Measurements from ENCODE around the gene LRP1B.
"Not testable (repeated sequence)": the region's sequence is repeated elsewhere in the genome, so short reads cannot be mapped to it uniquely, and the experiment has no call there.

The LRP1B gene

GRCh38 chr2:141201016-141201565 lies 929.7 kb downstream of the LRP1B start:
- no peak for TF ChIP-seq JUND (IDR thresholded peaks at IDR 0.05; ENCODE audit: low read depth)
- in situ Hi-C loops (cut with HindIII; ENCODE audit: low pct_unique_long_range_greater_than_20kb, low sequenced_read_pairs): no loop called here
- no peak for DNase-seq (ENCODE audit: low read depth in 1 of 2, low spot score in 1 of 2)

- no peak for DNase-seq (ENCODE audit: low read depth in 1 of 2, low spot score in 1 of 2)
- in situ Hi-C loops (cut with HindIII; ENCODE audit: low pct_unique_long_range_greater_than_20kb, low sequenced_read_pairs): no loop called here
- TF ChIP-seq JUND (IDR thresholded peaks at IDR 0.05; ENCODE audit: low read depth): no peak
Observed at GRCh38 chr2:141200191-141200590, 930.6 kb downstream of the LRP1B start.

DNA sequence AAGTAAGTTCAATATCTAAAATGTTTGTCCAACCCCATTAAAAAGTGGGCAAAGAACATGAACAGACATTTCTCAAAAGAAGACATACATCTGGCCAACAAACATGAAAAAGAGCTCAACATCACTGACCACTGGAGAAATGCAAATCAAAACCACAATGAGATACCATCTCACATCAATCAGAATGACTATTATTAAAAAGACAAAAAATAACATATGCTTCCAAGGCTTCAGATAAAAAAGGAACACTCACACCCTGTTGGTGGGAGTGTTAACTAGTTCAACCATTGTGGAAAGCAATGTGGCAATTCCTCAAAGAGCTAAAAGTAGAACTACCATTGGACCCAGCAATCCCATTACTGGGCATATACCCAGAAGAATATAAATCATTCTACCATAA lies 931.1 kb downstream of the LRP1B start:
- no peak for DNase-seq (ENCODE audit: low read depth in 1 of 2, low spot score in 1 of 2)
- TF ChIP-seq JUND (IDR thresholded peaks at IDR 0.05; ENCODE audit: low read depth): no peak
- in situ Hi-C loops (cut with HindIII; ENCODE audit: low pct_unique_long_range_greater_than_20kb, low sequenced_read_pairs): no loop called here

- no peak for DNase-seq (ENCODE audit: low read depth in 1 of 2, low spot score in 1 of 2)
- TF ChIP-seq JUND (IDR thresholded peaks at IDR 0.05; ENCODE audit: low read depth): no peak
- in situ Hi-C loops (cut with HindIII; ENCODE audit: low pct_unique_long_range_greater_than_20kb, low sequenced_read_pairs): no loop called here
Observed at GRCh38 chr2:141195087-141195486, 935.7 kb downstream of the LRP1B start.

- in situ Hi-C loops (cut with HindIII; ENCODE audit: low pct_unique_long_range_greater_than_20kb, low sequenced_read_pairs): no loop called here
- no peak for DNase-seq (ENCODE audit: low read depth in 1 of 2, low spot score in 1 of 2)
- TF ChIP-seq JUND (IDR thresholded peaks at IDR 0.05; ENCODE audit: low read depth): no peak
Observed at GRCh38 chr2:141187075-141187439, 943.8 kb downstream of the LRP1B start.

DNA sequence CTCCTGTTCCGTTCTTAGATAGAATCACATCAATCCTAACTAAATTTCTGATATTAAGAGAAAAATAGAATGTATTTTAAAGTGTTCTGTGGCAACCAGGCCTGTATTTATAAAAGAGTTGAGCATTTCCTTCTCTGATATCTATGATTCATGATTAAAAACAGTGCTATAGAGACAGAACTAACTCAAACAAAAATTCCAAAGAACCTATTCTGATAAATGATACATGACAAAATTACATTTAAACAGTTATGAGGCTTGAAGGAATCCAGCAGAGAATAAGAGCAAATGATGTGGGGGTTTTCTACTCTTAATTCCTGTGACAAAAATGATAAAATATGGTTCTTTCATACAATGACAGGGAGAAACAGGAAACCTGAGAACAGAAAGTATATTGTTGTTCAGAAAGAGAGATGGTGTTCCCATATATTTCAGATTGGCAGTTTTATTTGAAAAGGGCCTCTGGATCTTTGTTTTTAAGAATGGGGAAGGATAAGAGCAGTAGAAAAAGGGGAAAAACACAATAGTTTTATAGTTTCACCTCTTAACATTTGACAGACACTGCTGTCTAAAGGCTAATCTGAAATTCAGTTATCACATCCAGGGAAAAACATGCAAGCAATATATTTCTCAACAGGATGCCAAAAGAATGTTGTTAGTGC lies 944.3 kb downstream of the LRP1B start:
- in situ Hi-C loops (cut with HindIII; ENCODE audit: low pct_unique_long_range_greater_than_20kb, low sequenced_read_pairs): no loop called here
- no peak for DNase-seq (ENCODE audit: low read depth in 1 of 2, low spot score in 1 of 2)
- TF ChIP-seq JUND (IDR thresholded peaks at IDR 0.05; ENCODE audit: low read depth): no peak

DNA sequence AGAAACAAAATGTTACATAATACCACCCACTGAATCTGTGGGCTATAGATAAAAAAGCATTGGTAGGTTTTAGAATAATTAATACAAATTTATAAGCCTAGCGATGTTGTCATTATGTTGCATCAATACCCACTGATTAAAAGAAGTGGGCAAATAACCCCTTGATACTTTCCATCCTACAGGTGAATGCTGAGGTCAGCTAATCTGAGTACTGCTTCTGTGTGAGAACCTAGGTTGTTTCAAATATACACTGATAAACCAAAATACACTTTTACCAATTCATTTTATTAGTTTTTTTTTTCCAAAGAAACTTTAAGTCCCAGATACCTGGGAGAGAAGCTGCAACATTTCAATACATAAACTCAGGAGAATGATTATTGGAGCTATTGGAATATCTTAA lies 948.6 kb downstream of the LRP1B start:
- in situ Hi-C loops (cut with HindIII; ENCODE audit: low pct_unique_long_range_greater_than_20kb, low sequenced_read_pairs): no loop called here

DNA sequence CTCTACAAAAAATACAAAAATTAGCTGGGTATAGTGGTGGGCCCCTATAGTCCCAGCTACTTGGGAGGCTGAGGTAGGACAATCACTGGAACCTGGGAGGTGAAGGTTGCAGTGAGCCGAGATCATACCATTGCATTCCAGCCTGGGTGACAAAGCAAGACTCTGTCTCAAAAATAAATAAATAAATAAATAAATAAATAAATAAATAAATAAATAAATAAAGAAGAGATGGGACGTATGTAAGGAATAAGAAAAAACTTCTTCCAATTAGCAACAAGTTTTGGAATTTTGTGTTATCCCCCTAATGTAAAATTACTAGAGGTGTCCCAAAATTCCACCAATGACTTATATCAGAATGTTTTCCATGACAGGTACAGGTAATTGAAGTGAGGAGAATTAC lies 961.7 kb downstream of the LRP1B start:
- DNase-seq (ENCODE audit: low read depth in 1 of 2, low spot score in 1 of 2); in situ Hi-C loops (cut with HindIII; ENCODE audit: low pct_unique_long_range_greater_than_20kb, low sequenced_read_pairs): not testable (repeated sequence)

More for the DNA sequence above, 948.6 kb downstream of the LRP1B start:
- no peak for DNase-seq (ENCODE audit: low read depth in 1 of 2, low spot score in 1 of 2)
- TF ChIP-seq JUND (IDR thresholded peaks at IDR 0.05; ENCODE audit: low read depth): no peak

DNA sequence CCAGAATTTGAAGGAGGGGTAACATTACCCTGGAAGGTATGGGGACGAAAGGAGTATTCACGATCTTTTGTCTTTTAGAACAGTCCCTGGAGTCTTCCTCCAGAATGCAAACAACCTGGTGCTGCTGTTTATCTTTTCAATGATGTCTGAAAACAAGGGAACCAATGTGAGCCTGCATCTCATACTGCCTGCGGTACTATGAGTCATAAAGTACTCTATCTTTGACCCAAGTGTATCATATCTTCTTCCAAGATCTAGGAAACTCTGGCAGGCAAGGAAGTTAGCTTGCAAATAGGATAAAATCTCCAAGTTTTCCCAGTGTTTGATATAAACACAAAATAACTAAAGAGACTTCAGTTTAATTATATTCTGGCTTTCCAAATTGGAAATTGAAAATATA lies 968.5 kb downstream of the LRP1B start:
- no peak for TF ChIP-seq JUND (IDR thresholded peaks at IDR 0.05; ENCODE audit: low read depth)
- in situ Hi-C loops (cut with HindIII; ENCODE audit: low pct_unique_long_range_greater_than_20kb, low sequenced_read_pairs): no loop called here
- no peak for DNase-seq (ENCODE audit: low read depth in 1 of 2, low spot score in 1 of 2)

DNA sequence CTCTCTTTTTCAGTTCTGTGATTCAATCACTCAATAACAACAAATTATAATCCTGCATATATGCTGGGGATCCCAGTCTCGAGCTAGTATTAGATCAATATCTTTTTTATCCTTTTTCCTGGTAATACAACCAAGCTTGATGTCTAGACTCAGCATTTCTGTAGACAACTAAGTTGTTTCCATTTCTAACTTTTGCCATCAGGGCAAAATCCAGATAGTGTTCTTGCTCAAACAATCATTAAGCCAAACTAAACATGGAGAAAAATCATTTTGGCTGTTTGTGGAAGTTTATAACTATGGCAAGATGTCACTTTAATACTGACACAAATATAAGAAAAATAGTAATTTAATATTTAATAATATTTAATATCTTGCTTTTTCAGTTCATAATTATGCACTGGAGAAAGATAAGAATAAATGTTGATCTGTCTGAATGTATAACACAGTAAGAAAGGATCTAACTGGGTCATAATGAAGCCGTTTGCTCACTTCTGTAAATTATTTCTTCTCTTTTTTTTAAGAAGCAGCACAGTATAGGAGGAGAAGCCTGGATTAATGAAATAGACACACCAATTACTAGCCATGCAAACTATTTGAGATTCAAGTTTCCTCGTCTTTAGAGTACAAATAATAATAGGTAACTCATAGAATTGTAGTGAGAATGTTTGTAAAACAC lies 979.1 kb downstream of the LRP1B start:
- TF ChIP-seq JUND (IDR thresholded peaks at IDR 0.05; ENCODE audit: low read depth): no peak
- in situ Hi-C loops (cut with HindIII; ENCODE audit: low pct_unique_long_range_greater_than_20kb, low sequenced_read_pairs): no loop called here
- DNase-seq (ENCODE audit: low read depth in 1 of 2, low spot score in 1 of 2): no peak

DNA sequence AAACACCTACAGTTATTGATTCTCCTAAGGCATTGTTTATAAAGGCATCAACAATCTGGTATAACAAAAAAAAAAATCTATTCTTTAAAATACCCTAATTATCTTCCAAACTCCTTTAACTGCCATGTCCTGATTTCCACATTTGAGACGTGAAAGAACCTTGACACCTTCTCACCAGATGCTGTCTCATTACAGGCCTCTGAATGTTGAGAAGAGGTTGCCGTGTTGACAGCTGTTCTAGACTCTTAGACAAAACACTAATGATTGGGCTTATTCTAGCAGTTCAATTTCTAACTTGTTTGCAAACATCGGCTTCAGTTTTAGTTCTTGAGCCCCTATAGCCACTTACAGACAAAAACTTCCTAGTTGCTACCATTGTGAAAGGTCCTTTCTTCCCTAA lies 988.8 kb downstream of the LRP1B start:
- in situ Hi-C loops (cut with HindIII; ENCODE audit: low pct_unique_long_range_greater_than_20kb, low sequenced_read_pairs): no loop called here
- no peak for TF ChIP-seq JUND (IDR thresholded peaks at IDR 0.05; ENCODE audit: low read depth)
- DNase-seq (ENCODE audit: low read depth in 1 of 2, low spot score in 1 of 2): no peak

GRCh38 chr2:141137122-141137693 lies 993.6 kb downstream of the LRP1B start:
- in situ Hi-C loops (cut with HindIII; ENCODE audit: low pct_unique_long_range_greater_than_20kb, low sequenced_read_pairs): no loop called here
- DNase-seq (ENCODE audit: low read depth in 1 of 2, low spot score in 1 of 2): no peak
- TF ChIP-seq JUND (IDR thresholded peaks at IDR 0.05; ENCODE audit: low read depth): no peak

- no peak for TF ChIP-seq JUND (IDR thresholded peaks at IDR 0.05; ENCODE audit: low read depth)
- DNase-seq (ENCODE audit: low read depth in 1 of 2, low spot score in 1 of 2): no peak
- in situ Hi-C loops (cut with HindIII; ENCODE audit: low pct_unique_long_range_greater_than_20kb, low sequenced_read_pairs): no loop called here
Observed at GRCh38 chr2:141133883-141134282, 996.9 kb downstream of the LRP1B start.

All from T47D (cell line).